Endothelial cell (in vitro differentiated cells): ENCODE measurements around the gene KCNQ1OT1. TPM values are rescaled to one million over a fixed set of nuclear protein-coding genes. Genes with fewer than 3 reads are reported as not detected.

Experiments used
- DNase-seq: peaks from one replicate; pipeline ENCODE4 v3.0.0; 2021; ENCODE audit warnings: low spot score
- H3K27ac Mint-ChIP-seq: one replicate; pipeline ENCODE4 v1.8.0; 2021; ENCODE audit warnings: mixed read lengths, inconsistent platforms; ENCODE audit not compliant: unreplicated experiment
- H3K27me3 Mint-ChIP-seq: one replicate; pipeline ENCODE4 v1.8.0; 2021; ENCODE audit warnings: mild to moderate bottlenecking, moderate library complexity, mixed read lengths, inconsistent platforms; ENCODE audit not compliant: unreplicated experiment
- H3K36me3 Mint-ChIP-seq: one replicate; pipeline ENCODE4 v1.8.0; 2021; ENCODE audit warnings: mild to moderate bottlenecking, low read depth, mixed read lengths, inconsistent platforms; ENCODE audit not compliant: unreplicated experiment
- H3K4me1 Mint-ChIP-seq: one replicate; pipeline ENCODE4 v1.8.0; 2021; ENCODE audit warnings: mild to moderate bottlenecking, mixed read lengths, inconsistent platforms; ENCODE audit not compliant: unreplicated experiment
- H3K4me3 Mint-ChIP-seq: one replicate; pipeline ENCODE4 v1.8.0; 2021; ENCODE audit warnings: mild to moderate bottlenecking, mixed read lengths, inconsistent platforms; ENCODE audit not compliant: unreplicated experiment
- H3K9me3 Mint-ChIP-seq: one replicate; pipeline ENCODE4 v1.8.0; 2021; ENCODE audit warnings: mixed read lengths, inconsistent platforms; ENCODE audit not compliant: unreplicated experiment
- long read RNA-seq: library from polyadenylated mRNA; unstranded; transcript quantifications from one replicate; pipeline ENCODE4 v2.0.0, GENCODE V29; 2020; ENCODE audit not compliant: unreplicated experiment
- total RNA-seq: library from RNA; stranded (reverse); fragmentation: NEBNext Ultra II Directional; extraction: Animal tissue kit (Norgen Biotek cat#: 25700); gene quantifications from one replicate; pipeline ENCODE4 v1.2.1, GENCODE V29; 2021; ENCODE audit not compliant: unreplicated experiment
- TF ChIP-seq, protein P1 (sequence below): fragments of 200-600 bp; sonication (generic); IDR thresholded peaks from one replicate; pipeline ENCODE4 v1.5.0; 2021; ENCODE audit warnings: antibody characterized with exemption; ENCODE audit not compliant: unreplicated experiment

Gene KCNQ1OT1
- total RNA-seq: 1.2 TPM
- long read RNA-seq: 0 reads

DNA sequence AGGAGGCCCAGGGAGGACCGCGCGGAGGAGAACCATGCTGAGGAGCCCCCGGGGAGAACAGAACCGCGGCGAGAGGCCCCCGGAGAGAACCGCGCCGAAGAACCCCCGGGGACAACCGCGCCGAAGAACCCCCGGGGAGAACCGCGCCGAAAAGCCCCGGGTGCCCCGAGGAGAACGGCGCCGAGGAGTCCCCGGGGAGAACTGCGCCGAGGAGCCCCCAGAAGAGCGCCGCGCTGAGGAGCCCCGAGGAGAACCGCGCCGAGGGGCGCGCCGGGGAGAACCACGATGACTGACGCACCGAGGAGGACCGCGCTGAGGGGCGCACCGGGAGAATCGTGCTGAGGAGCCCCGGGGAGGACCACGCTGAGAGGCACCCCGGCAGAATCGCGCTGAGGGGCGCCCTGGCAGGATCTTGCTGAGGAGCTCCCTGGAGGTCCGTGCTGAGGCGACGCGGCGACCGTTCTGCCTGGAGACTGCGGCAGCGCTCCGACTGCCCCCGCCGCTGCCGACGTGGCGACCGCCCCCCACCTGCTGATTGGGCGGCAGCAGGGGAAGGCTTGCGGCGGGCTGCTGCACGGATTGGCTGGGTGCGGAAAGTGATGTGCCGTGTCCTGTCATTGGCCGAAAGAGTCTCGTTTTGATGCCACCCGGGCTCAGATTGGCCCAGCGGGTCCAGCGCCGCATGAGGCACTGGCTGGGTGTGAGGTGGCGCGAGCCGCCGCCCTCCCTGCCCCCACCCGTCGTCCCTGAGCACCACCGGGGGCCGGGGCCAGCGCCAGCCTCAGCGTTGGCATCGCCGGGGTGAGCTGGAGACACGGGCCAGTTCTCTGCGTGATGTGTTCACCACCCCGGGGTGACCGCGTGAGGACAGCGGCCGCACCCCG, at the start of gene KCNQ1OT1:
Gene KCNQ1OT1, minus strand, starts transcription at position 464 of the 884 bp plus-strand sequence.
- TF ChIP-seq, protein P1, sequence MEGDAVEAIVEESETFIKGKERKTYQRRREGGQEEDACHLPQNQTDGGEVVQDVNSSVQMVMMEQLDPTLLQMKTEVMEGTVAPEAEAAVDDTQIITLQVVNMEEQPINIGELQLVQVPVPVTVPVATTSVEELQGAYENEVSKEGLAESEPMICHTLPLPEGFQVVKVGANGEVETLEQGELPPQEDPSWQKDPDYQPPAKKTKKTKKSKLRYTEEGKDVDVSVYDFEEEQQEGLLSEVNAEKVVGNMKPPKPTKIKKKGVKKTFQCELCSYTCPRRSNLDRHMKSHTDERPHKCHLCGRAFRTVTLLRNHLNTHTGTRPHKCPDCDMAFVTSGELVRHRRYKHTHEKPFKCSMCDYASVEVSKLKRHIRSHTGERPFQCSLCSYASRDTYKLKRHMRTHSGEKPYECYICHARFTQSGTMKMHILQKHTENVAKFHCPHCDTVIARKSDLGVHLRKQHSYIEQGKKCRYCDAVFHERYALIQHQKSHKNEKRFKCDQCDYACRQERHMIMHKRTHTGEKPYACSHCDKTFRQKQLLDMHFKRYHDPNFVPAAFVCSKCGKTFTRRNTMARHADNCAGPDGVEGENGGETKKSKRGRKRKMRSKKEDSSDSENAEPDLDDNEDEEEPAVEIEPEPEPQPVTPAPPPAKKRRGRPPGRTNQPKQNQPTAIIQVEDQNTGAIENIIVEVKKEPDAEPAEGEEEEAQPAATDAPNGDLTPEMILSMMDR: no peak
- Mint-ChIP-seq H3K27ac (peak within 1 kb of the TSS; percentile 82), H3K27me3 (peaks cover 18% of the 10 kb centered on the region), H3K4me3 (peak within 1 kb of the TSS; percentile 93), H3K9me3 (no peaks in the 10 kb centered on the region), H3K36me3 (peaks cover 15% of the 10 kb centered on the region), H3K4me1 (peaks cover 20% of the 10 kb centered on the region)
- DNase-seq: peak; percentile 81

DNA sequence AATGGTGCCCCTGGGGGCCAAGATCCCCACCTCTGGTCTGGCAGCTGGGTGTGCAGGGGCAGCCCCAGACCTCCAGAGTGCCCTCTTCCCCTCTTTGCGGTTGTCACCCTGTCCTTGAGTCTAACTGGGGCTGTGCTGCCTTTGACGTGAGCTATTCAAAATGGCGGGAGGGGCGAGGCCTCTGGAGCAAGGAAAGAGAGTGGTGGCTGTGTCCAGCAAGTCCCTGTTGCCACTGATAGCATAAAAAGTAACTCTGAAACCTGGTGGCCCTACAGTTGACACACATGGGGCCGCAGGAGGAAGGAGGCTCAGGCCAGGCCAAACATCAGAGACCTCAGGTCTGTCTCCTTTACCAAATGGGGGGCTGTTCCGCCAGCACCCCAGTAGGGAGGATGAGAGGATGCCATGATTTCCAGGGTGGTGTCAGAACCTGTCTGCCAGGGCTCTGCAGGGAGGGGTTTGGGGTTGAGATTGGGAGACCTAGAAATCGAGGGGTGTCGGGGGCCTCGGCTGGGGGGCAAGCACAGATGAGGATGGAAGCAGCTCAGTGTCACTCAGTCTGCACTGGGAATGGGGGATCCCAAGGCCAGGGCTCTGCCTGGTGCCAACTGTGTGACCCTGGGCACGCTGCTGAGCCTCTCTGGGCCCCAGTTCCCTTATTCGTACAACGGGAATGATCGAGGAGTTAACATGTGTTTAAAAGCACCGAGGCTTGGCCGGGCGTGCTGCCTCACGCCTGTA, 49.2 kb upstream of the KCNQ1OT1 start:
- H3K36me3 Mint-ChIP-seq: peaks cover 3% of the 10 kb centered on the region
- DNase-seq: no peak
- peaks cover 15% of the 10 kb centered on the region for H3K27me3 Mint-ChIP-seq
- TF ChIP-seq, protein P1: no peak
- H3K4me1 Mint-ChIP-seq: no peaks in the 10 kb centered on the region
- H3K27ac Mint-ChIP-seq: no peak overlapping the region
- H3K9me3 Mint-ChIP-seq: no peaks in the 10 kb centered on the region
- H3K4me3 Mint-ChIP-seq: peak overlapping the region; percentile 47

DNA sequence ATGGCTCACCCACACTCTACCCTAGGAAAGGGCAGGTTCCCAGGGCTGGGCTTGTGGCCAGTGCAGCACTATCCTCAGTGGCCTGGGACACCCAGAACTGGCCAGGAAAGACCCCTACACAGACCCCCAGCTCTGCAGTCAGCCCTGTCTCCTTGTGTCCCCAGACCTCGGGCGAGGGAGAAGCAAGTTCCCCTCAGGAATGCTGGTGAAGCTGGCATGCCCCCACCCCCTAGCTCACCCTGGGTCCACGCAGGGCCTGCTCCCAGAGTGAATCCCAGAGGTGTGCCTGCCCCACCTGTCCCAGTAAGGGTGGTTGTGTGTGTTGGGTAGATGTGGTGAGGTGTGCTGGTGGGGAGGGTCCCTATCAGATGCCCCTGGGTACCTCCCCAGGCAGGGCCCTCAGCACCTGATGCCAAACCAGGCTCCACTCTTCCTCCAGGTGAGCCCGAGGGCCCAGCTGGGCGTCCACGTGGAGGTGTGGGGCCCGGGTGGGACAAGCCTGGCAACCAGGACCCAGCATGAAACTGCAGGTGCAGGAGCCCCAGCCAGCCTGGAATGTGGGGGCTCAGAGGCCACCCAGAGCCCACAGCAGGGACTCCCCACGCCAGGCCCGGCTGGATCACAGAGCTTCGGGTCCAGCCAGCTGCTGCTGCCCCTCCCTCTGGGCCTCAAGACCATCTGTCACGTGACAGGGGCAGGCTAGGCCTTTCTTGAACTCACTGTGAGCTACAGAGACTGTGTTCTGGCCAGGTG, 48.4 kb upstream of the KCNQ1OT1 start:
- H3K27ac Mint-ChIP-seq: no peak overlapping the region
- H3K4me1 Mint-ChIP-seq: no peaks in the 10 kb centered on the region
- H3K27me3 Mint-ChIP-seq: peaks cover 17% of the 10 kb centered on the region
- TF ChIP-seq, protein P1: no peak
- no peak for DNase-seq
- no peaks in the 10 kb centered on the region for H3K36me3 Mint-ChIP-seq
- no peaks in the 10 kb centered on the region for H3K9me3 Mint-ChIP-seq
- H3K4me3 Mint-ChIP-seq: no peak overlapping the region

DNA sequence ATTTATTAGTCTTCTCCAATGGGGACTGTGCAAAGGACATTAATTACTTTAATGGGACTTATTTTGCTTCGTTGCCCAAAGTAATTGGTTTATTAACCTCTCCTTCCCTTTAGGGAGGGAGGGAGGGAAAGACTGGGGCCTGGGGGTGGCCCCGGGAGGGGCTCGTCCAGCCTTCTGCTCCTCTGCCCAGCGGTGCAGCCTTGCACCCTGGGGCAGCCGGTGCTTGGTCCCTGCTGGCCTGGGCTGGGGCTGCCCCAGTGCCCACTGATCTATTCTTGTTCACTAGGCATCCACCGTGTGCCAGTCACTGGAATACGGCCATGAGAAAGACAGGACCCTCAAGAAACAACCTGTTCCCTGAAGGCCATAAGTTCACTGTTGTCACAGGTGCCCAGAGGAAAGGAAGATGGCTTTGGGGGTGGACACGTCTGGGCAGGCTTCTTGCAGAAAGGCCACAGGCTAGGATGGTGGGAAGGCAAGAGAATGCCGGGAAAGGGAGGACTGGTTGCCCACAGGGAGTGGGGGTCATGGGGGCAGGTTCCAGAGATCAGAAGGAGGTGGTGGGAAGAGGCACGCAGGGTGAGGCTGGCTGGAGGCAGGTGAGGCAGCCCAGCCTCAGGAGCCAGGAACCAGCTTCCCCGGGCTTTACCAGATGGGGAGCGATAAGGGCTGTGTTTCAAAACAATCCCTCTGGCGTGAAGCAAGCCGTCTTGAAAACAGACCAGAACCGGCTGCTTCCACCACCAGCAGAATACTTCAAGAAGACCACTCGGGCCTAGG, 47.6 kb upstream of the KCNQ1OT1 start:
- Mint-ChIP-seq H3K27ac (peak overlapping the region; percentile 6), H3K36me3 (no peaks in the 10 kb centered on the region), H3K4me1 (no peaks in the 10 kb centered on the region), H3K9me3 (no peaks in the 10 kb centered on the region), H3K4me3 (no peak overlapping the region), H3K27me3 (peaks cover 17% of the 10 kb centered on the region)
- TF ChIP-seq, protein P1: no peak
- DNase-seq: no peak
